Thoracic aorta (tissue), 2 donors: Measurements from ENCODE around the gene RPTOR. TPM values are rescaled to one million over a fixed set of nuclear protein-coding genes. Genes with fewer than 3 reads are reported as not detected.

Source experiments
- ATAC-seq: fragments of 150-250 bp; one replicate; pipeline ENCODE4 v1.8.0; 2017; ENCODE audit warnings: low read depth; ENCODE audit not compliant: insufficient number of reproducible peaks, low FRiP score
- DNase-seq: peaks from one replicate; pipeline ENCODE4 v3.0.0-alpha.2; 2020; ENCODE audit warnings: low spot score
- H3K27ac ChIP-seq, 2 donors: fragments of 200-600 bp; sonication (generic); 1 replicate in 1 of 2; 2 replicates in 1 of 2; pipeline ENCODE4 v1.5.1; 2016; ENCODE audit warnings: mild to moderate bottlenecking in 2 of 2, moderate library complexity in 2 of 2
- H3K27me3 ChIP-seq: fragments of 200-600 bp; sonication (generic); replicated peaks from 2 replicates; pipeline ENCODE4 v1.6.0; 2016; ENCODE audit warnings: mild to moderate bottlenecking; ENCODE audit not compliant: insufficient read depth
- H3K36me3 ChIP-seq: fragments of 200-600 bp; sonication (generic); one replicate; pipeline ENCODE4 v1.5.1; 2016
- H3K4me1 ChIP-seq, 2 donors: fragments of 200-600 bp; sonication (generic); 1 replicate in 1 of 2; 2 replicates in 1 of 2; pipeline versions ENCODE4 v1.5.1 to v1.6.0; 2016; ENCODE audit warnings: low read depth in 2 of 2, mild to moderate bottlenecking in 1 of 2; ENCODE audit not compliant: control insufficient read depth in 1 of 2
- H3K4me3 ChIP-seq: fragments of 200-600 bp; sonication (generic); 2 replicates; pipeline ENCODE4 v1.5.1; 2016; ENCODE audit warnings: mild to moderate bottlenecking
- H3K9me3 ChIP-seq: fragments of 200-600 bp; sonication (generic); 2 replicates; pipeline ENCODE4 v1.5.1; 2016
- CTCF ChIP-seq: fragments of 200-600 bp; sonication (generic); IDR thresholded peaks from one replicate; pipeline ENCODE4 v1.5.1; 2019; ENCODE audit warnings: antibody characterized with exemption
- total RNA-seq, 2 donors: library from RNA; depleted of rRNA; stranded (reverse); fragments of >200 nt; gene quantifications; one replicate each; pipeline versions ENCODE4 v1.1.0 to v1.2.3, GENCODE V29; 2016

Gene RPTOR
- total RNA-seq, 2 donors from 2014 or later: 42.0 to 47.4 TPM

DNA sequence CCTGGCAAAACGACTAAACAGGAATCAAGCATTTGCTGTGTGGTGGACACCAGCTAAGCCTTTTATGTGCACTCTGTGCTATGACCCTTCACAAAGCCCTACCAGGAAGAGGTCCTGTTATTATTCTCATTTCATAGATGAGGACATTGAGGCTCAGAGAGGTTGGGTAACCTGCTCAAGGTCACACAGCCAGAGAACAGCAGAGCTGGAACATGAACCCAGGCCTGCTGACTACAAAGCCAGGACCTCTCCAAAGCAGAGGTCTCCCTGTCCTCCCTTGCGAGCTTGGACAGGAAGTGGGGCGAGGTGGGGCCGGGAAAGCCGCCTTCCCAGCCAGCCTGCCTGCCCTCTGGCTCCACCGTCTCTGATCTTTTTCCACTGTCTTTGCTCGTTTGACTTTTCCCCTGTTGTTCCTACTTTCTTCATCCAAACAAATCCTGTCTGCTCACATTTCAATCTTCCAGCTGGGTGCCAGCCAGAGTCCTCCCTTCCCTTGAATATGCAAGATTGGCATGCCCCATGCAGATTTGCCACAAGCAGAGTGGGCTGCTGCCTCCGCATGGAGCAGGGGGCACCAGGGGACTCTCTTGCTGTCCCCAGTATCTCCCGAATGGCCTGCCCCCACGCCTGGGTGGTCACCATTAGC, 23.7 kb upstream of the RPTOR start:
- Histone ChIP-seq H3K27ac (no peak overlapping the region), H3K9me3 (no peaks in the 10 kb centered on the region), H3K27me3 (no peaks in the 10 kb centered on the region), H3K4me3 (no peak overlapping the region), H3K4me1 (no peaks in the 10 kb centered on the region), H3K36me3 (no peaks in the 10 kb centered on the region)
- no peak for TF ChIP-seq CTCF
- DNase-seq: no peak
- no peak for ATAC-seq

GRCh38 chr17:80523054-80523744, 21.4 kb upstream of the RPTOR start:
- Histone ChIP-seq H3K27ac (no peak overlapping the region), H3K4me3 (no peak overlapping the region)

GRCh38 chr17:80523956-80524712, 20.5 kb upstream of the RPTOR start:
- no peaks in the 10 kb centered on the region for H3K9me3 ChIP-seq
- no peaks in the 10 kb centered on the region for H3K27me3 ChIP-seq
- no peaks in the 10 kb centered on the region for H3K4me1 ChIP-seq
- H3K27ac ChIP-seq: no peak overlapping the region
- DNase-seq (no peak), ATAC-seq (no peak)
- no peak overlapping the region for H3K4me3 ChIP-seq
- TF ChIP-seq CTCF: no peak
- no peaks in the 10 kb centered on the region for H3K36me3 ChIP-seq

More at GRCh38 chr17:80523054-80523744, 21.4 kb upstream of the RPTOR start:
- Histone ChIP-seq H3K27me3 (no peaks in the 10 kb centered on the region), H3K36me3 (no peaks in the 10 kb centered on the region), H3K9me3 (no peaks in the 10 kb centered on the region), H3K4me1 (no peaks in the 10 kb centered on the region)
- ATAC-seq (no peak), DNase-seq (no peak)
- TF ChIP-seq CTCF: no peak

DNA sequence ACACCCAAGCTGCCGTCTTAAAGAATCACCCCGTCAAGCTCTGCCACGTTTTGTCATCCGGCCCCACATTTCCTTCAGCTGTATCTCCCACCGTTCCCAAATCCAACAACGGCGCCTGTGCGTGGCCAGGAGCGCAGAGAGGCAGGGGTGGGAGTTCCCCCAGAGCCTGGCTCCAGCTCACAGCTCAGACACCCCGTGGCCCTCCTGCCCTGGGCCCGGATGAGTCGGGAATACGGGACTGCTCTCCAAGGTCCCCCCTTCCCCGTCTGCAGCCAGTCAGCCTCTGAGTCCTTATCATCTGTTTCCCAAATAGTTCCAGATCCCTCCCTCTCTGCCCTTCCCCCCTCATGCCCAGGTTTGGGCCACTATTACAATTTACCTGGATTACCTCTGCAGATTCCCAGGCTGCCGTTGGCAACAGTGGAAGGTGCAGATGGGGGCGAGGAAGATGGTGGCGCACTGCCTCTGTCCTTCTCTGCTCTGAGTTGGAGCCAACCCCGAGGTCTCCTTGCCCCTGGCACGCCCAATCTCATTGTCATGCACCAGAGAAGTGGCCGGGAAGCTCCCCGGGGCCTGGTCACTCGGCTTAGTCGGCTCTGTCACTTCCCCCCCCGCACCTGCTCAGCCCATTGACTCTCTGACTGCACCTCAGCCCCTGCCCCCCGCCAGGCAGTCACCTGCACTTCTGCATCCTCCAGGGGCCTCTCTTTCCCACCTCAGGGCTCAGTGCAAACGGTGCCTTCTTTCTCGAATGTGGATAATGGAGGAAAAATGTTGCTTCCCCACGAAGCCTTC, 18.3 kb upstream of the RPTOR start:
- no peak overlapping the region for H3K27ac ChIP-seq
- no peak for DNase-seq
- H3K4me3 ChIP-seq: no peak overlapping the region
- no peaks in the 10 kb centered on the region for H3K4me1 ChIP-seq
- H3K9me3 ChIP-seq: no peaks in the 10 kb centered on the region
- no peaks in the 10 kb centered on the region for H3K36me3 ChIP-seq
- ATAC-seq: no peak
- H3K27me3 ChIP-seq: peaks cover 4% of the 10 kb centered on the region
- TF ChIP-seq CTCF: no peak
